ENCODE results near the gene EIF4E1B. TPM values are rescaled to one million over a fixed set of nuclear protein-coding genes. Genes with fewer than 3 reads are reported as not detected.
A peak's percentile ranks its signal among the peaks of the same experiment; 100 is the strongest.

EIF4E1B gene
- total RNA-seq, 2 donors from 2014 or later: not detected

- DNase-seq (ENCODE audit: low spot score) (no peak), ATAC-seq (ENCODE audit: insufficient number of reproducible peaks, low FRiP score, low read depth) (no peak)
- Histone ChIP-seq H3K9me3 (no peaks in the 10 kb centered on the region), H3K36me3 (no peaks in the 10 kb centered on the region), H3K4me3 (no peak overlapping the region), H3K27ac (no peak overlapping the region), H3K27me3 (replicated peaks; ENCODE audit: insufficient read depth) (peaks cover 16% of the 10 kb centered on the region), H3K4me1 (ENCODE audit: control insufficient read depth in 1 of 2, low read depth in 2 of 2) (peaks cover 13 to 17% of the 10 kb centered on the region in 2 donors)
- TF ChIP-seq CTCF (IDR thresholded peaks at IDR 0.05): no peak
Observed at GRCh38 chr5:176627582-176627981, 2.9 kb upstream of the EIF4E1B start.

- no peaks in the 10 kb centered on the region for H3K9me3 ChIP-seq
- H3K27ac ChIP-seq: peak overlapping the region in 1 of 2 donors; percentile 5
- no peaks in the 10 kb centered on the region for H3K36me3 ChIP-seq
- H3K4me3 ChIP-seq: no peak overlapping the region
- peaks cover 16% of the 10 kb centered on the region for H3K27me3 ChIP-seq (replicated peaks; ENCODE audit: insufficient read depth)
- TF ChIP-seq CTCF (IDR thresholded peaks at IDR 0.05): no peak
- peaks cover 13 to 17% of the 10 kb centered on the region in 2 donors for H3K4me1 ChIP-seq (ENCODE audit: control insufficient read depth in 1 of 2, low read depth in 2 of 2)
- ATAC-seq (ENCODE audit: insufficient number of reproducible peaks, low FRiP score, low read depth): no peak
- no peak for DNase-seq (ENCODE audit: low spot score)
Observed at GRCh38 chr5:176628406-176629228, 1.9 kb upstream of the EIF4E1B start.

GRCh38 chr5:176629317-176629852 is 1.1 kb upstream of the EIF4E1B start:
- H3K27me3 ChIP-seq (replicated peaks; ENCODE audit: insufficient read depth): peaks cover 16% of the 10 kb centered on the region
- TF ChIP-seq CTCF (IDR thresholded peaks at IDR 0.05): no peak
- ATAC-seq (ENCODE audit: insufficient number of reproducible peaks, low FRiP score, low read depth): no peak

GRCh38 chr5:176630681-176631222 is 277 bp downstream of the EIF4E1B start:
- Histone ChIP-seq H3K36me3 (no peaks in the 10 kb centered on the region), H3K27me3 (replicated peaks; ENCODE audit: insufficient read depth) (peaks cover 16% of the 10 kb centered on the region), H3K4me3 (peak overlapping the region; percentile 66), H3K27ac (no peak overlapping the region), H3K9me3 (no peaks in the 10 kb centered on the region), H3K4me1 (ENCODE audit: control insufficient read depth in 1 of 2, low read depth in 2 of 2) (peaks cover 13 to 17% of the 10 kb centered on the region in 2 donors)
- TF ChIP-seq CTCF (IDR thresholded peaks at IDR 0.05): no peak
- DNase-seq (ENCODE audit: low spot score) (no peak), ATAC-seq (ENCODE audit: insufficient number of reproducible peaks, low FRiP score, low read depth) (no peak)

More at GRCh38 chr5:176629317-176629852, 1.1 kb upstream of the EIF4E1B start:
- no peak overlapping the region for H3K27ac ChIP-seq
- H3K36me3 ChIP-seq: no peaks in the 10 kb centered on the region
- H3K4me3 ChIP-seq: no peak overlapping the region
- H3K4me1 ChIP-seq (ENCODE audit: control insufficient read depth in 1 of 2, low read depth in 2 of 2): peaks cover 13 to 17% of the 10 kb centered on the region in 2 donors
- H3K9me3 ChIP-seq: no peaks in the 10 kb centered on the region
- no peak for DNase-seq (ENCODE audit: low spot score)
